Prostate gland (tissue), 2 donors: ENCODE data around the gene BRCA1.
"Not testable (repeated sequence)": the region's sequence is repeated elsewhere in the genome, so short reads cannot be mapped to it uniquely, and the experiment has no call there.

ENCODE experiments used
- POLR2A ChIP-seq: fragments of 450-650 bp; IDR thresholded peaks from one replicate; pipeline ENCODE4 v1.6.1; 2016; ENCODE audit warnings: antibody characterized with exemption, mild to moderate bottlenecking
- TF ChIP-seq, protein P1 (sequence below), 4 experiments: fragments of 200-600 bp in 2 of 4; fragments of 450-650 bp in 2 of 4; sonication (generic) in 2 of 4; IDR thresholded peaks; 1 replicate in 3 of 4; 2 replicates in 1 of 4; pipeline ENCODE4 v1.5.1; 2016 to 2019; ENCODE audit warnings: antibody characterized with exemption in 4 of 4, mild to moderate bottlenecking in 2 of 4, moderate library complexity in 2 of 4

DNA sequence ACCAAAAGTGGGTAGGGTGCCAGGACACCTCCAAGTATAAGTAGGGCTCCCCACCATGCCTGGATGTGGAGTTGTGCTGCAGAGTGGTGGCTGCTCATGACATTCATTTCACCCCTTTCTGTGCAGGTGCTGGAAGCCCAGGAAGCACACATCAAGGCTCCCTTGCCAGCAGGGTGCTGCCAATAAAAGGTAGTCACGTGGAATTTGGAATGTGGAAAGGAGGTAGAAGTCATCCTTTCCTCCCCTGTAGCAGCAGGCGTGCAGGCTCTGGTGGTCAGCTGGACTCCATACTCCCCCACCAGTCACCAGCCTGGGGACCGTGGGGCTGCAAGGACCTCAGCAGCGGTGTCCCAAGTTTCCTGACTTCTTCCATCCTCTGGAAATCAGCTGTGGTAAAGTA lies 13.4 kb upstream of the BRCA1 start:
- TF ChIP-seq, protein P1, sequence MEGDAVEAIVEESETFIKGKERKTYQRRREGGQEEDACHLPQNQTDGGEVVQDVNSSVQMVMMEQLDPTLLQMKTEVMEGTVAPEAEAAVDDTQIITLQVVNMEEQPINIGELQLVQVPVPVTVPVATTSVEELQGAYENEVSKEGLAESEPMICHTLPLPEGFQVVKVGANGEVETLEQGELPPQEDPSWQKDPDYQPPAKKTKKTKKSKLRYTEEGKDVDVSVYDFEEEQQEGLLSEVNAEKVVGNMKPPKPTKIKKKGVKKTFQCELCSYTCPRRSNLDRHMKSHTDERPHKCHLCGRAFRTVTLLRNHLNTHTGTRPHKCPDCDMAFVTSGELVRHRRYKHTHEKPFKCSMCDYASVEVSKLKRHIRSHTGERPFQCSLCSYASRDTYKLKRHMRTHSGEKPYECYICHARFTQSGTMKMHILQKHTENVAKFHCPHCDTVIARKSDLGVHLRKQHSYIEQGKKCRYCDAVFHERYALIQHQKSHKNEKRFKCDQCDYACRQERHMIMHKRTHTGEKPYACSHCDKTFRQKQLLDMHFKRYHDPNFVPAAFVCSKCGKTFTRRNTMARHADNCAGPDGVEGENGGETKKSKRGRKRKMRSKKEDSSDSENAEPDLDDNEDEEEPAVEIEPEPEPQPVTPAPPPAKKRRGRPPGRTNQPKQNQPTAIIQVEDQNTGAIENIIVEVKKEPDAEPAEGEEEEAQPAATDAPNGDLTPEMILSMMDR (IDR thresholded peaks at IDR 0.05) = not testable (repeated sequence)
- not testable (repeated sequence) for TF ChIP-seq POLR2A
